Tibial nerve (tissue), 3 donors: ENCODE data around the gene NDUFB10.

ENCODE experiments used
- CTCF ChIP-seq, 5 experiments: fragments of 200-600 bp in 3 of 5; fragments of 450-650 bp in 2 of 5; sonication (generic) in 3 of 5; IDR thresholded peaks; one replicate each; pipeline ENCODE4 v1.5.1; 2016 to 2019; ENCODE audit warnings: antibody characterized with exemption in 5 of 5, mild to moderate bottlenecking in 3 of 5, moderate library complexity in 2 of 5
- POLR2A ChIP-seq, 2 donors: fragments of 450-650 bp; IDR thresholded peaks; one replicate each; pipeline ENCODE4 v1.6.1; 2017; ENCODE audit warnings: antibody characterized with exemption in 2 of 2, mild to moderate bottlenecking in 2 of 2, moderate library complexity in 2 of 2

GRCh38 chr16:1920727-1921171, 38.6 kb upstream of the NDUFB10 start:
- TF ChIP-seq CTCF (IDR thresholded peaks at IDR 0.05) (no peak), POLR2A (IDR thresholded peaks at IDR 0.05) (no peak)
